T-helper 9 cell (primary cell): ENCODE measurements around the gene CRADD.
"Not testable (repeated sequence)": the region's sequence is repeated elsewhere in the genome, so short reads cannot be mapped to it uniquely, and the experiment has no call there.

ENCODE experiments used
- DNase-seq: peaks from one replicate; pipeline ENCODE4 v3.0.0-alpha.2; 2020

CRADD gene

DNA sequence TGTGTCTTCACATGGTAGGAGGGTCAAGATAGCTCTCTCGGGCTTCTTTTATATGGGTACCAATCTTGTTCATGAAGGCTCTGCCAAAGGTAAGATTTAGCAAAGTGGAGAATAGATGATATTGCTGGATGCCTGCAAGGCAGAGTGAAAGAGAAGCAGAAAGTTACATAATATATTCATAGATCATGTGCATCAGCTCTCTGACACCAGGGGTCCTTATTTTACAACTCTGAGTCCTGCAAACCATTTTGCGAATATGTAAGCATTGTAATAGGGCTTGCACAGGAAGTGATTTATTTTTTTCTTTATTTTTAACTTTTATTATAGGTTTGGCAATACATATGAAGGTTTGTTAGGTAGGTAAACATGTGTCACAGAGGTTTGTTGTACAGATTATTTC is 31.8 kb downstream of the CRADD start:
- DNase-seq = no peak

GRCh38 chr12:93709386-93709785 is 32.2 kb downstream of the CRADD start:
- no peak for DNase-seq

- no peak for DNase-seq
Measured at GRCh38 chr12:93710574-93710926, 33.4 kb downstream of the CRADD start.

DNA sequence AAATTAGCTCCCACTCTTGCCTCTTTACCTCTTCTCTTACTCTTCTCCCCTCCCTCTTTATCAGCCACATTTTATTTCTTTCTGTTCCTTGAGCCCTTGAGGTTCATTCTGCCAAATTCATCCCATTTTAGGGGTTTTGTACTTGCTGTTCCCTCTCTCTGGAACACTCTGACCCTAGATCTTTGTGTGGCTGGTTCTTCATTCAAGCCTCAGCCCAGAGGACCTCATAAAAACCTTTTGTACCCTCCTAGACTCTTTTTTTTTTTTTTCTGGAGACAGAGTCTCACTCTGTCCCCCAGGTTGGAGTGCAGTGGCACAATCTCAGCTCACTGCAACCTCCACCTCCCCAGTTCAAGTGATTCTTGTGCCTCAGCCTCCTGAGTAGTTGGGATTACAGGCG is 34.3 kb downstream of the CRADD start:
- DNase-seq = not testable (repeated sequence)

DNA sequence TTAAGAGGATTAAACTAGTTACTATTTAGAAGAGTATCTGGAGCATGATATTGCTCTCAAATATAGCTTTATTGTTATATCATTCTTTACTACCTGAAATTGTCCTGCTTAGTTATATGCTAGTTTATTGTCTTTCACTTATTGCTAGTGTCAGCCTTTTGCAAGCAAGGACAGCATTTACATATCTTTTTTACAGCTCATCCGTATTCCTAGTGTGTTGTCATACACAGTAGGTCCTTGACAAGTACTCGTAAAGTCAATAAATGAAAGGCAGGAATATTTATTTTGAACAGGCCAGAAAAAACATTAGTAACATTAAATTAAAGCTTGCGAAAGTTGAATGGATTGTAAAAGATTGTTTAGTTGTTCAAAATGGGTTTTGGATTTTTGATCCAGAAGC is 35.0 kb downstream of the CRADD start:
- no peak for DNase-seq

DNA sequence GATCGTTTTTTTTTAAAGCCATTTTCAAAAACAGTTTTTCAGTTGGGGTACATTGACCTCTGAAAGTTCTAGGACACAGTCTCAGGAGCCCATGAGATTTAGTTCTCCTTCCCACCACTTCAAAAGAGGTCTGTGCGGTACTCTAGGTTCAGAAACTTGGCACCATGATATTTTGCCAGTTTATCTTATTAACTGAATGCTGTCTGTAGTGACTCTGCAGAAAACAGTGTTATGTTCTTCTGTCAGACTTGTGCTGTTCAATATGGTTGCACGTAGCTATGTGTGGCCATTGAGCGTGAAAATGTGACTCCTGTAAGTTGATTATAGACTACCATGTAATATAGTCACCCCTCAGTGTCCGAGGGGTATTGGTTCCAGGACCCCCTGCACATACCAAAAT is 35.9 kb downstream of the CRADD start:
- no peak for DNase-seq

- no peak for DNase-seq
Measured at GRCh38 chr12:93713800-93714199, 36.6 kb downstream of the CRADD start.

DNA sequence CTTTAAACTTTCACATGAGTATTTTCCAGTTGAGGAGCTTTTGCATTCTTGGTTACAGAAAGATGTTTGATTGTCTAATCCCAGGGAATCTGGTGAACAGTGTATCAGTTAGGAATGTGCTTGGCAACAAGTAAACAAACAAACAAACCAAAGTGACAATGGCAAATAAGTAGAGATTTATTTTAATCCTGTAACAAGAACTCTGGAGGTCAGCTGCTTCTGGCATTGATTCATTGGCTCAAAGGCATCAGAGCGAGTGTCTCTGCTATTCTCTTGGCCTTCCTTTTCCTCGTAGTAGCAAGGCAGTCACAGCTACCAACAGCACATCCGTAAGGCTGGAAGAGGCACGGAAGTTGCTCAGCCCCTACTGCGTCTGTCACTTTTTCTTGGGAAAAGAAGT is 37.2 kb downstream of the CRADD start:
- DNase-seq = no peak

- no peak for DNase-seq
Measured at GRCh38 chr12:93719710-93720109, 42.5 kb downstream of the CRADD start.

DNA sequence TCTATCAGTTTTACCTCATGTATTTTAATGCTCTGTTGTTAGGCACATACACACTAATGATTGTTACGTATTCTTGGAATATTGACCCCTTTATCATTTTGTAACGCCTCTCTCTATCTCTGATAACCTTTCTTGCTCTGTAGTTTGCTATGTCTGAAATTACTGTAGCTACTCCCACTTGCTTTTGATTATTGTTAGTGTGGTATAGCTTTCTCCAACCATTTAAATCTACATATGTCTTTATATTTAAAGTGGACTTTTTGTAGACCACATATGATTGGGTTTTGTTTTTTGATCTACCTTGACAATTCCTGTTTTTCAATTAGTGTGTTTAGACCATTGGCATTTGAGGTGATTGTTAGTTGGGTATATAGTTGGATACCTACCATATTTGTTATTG is 43.4 kb downstream of the CRADD start:
- DNase-seq = no peak

GRCh38 chr12:93722179-93722578 is 45.0 kb downstream of the CRADD start:
- DNase-seq = no peak

DNA sequence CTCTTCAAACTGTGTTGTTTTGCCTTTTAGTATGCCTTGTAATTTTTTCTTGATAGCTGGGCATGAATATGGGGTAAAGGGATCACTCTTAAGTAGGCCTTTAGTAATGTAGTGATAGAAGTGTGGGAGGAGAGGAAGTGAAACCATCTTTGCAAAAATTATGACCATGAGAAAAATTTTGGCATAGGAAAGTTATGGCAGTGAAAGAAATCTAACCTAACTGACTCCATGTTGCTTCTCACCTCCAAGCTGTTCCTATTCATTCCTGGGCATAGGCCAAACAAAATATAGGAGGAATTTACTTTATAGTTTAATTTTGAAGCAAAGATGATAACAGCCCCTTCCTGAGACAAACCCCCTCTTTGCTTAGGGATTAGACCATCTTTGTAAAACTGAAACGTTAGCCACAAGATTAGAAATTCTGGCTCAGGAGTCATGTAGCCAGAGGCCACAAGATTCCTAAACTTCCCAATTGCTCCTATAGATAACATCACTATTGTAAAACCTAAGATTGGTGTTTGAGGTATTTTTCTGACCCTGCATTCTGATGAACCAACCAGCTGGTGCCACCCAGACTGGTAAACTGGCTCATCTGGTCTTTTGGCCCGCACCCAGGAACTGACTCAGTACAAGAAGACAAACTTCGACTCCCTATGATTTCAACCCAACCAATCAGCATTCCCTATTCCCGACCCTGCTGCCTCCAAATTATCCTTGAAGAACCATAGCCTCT is 45.8 kb downstream of the CRADD start:
- DNase-seq = no peak

DNA sequence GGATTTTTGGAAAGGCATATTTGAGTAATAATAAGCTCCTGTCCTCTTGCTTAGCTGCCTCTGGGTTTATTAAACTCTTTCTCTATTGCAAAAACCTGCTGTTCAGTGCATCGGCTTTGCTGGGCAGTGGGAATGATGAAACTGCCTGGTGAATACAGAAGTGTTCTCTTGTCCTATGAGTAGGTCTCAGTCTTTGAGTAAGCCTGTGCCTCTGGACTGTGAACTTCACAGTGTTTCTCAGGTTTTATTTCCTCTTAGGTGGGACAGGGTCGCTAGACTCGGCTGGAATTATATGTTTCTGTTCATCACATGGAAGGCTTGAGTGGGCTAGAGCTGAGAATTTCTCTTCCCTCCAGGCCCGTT is 46.4 kb downstream of the CRADD start:
- DNase-seq = no peak

DNA sequence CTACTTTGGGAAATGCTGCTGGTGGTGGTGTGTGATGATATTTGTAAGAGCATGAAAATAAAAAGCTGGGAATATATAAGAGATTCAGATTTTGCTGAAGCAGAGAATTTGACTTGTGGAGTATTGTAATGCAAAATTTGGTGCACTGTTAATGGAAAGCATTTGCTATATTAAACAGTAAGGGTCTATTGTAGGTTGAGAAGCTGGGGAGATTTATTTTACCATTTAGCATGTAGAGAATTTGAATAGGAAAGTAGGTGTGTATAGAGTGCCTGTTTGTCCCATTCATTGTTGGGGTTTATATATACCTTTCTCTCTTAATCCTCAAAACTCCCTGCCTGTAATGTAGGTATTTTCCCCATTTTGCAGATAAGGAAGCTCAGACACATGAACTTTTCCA is 48.4 kb downstream of the CRADD start:
- DNase-seq = no peak

DNA sequence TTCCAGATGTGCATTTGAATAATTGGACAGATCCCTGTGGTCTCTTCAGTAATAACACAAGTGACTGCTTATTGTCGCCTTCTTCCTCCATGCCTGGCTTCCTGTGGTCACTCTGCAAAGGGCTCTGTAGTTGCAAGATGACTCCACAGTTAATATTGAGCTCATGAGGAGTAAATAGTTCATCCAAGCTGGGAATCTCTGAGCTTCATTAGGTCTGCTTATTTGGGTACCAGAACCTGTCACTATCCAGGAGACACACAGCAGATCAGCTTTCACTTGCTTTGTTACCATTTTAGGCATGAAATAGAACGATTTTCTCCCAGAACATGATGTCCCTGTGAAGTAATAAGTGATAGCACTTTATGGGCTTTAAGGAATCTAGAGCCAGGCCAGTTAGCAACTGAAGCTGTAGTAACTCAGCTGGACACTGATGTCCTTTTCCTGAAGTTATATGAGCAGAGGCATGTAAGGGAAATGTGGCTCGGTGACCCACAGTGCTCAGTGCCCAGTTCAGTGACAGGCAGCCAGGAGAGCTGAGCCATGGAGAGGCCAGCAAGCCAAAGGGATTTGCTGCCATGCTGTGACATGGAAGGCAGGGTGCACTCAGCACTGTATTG is 50.1 kb downstream of the CRADD start:
- DNase-seq = no peak

- DNase-seq = no peak
Measured at GRCh38 chr12:93727911-93728310, 50.7 kb downstream of the CRADD start.

DNA sequence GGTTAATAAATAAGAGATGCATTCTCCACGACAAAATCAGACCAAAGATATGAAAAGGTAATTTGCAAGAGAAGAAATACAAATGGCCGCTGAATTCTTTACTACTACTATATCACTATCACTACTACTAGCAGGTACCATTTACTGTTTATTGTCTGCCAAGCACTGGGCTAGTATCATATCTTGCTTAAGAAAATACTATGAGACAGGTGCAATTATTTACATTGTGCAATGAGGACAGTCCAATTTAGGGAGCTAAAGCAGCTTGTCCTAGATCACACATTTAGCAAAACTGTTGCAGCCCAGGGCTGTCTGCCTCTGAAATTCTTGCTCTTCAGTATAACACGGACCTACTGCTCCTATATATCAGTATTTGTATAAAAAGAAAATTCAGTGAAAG is 52.8 kb downstream of the CRADD start:
- DNase-seq = no peak

- DNase-seq = no peak
Measured at GRCh38 chr12:93733358-93733757, 56.2 kb downstream of the CRADD start.

DNA sequence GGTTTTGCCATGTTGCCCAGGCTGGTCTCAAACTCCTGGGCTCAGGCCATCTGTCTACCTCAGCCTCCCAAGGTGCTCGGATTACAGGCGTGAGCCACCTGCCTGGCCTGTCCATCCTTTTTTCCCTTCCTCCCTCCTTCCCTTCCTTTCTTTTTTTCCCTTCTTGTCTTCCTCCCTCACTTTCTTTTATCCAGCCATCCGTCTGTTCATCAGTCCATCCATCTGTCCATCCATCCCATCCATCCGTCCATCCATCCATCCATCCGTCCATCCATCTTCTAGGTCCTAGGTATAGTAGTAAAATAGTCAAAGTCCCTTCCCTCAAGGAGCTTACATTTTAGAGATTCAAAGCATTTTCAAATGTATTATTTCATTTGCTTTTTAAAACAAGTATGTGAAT is 56.8 kb downstream of the CRADD start:
- DNase-seq = no peak

GRCh38 chr12:93734784-93735183 is 57.6 kb downstream of the CRADD start:
- DNase-seq = no peak

- DNase-seq = no peak
Measured at GRCh38 chr12:93736640-93737178, 59.5 kb downstream of the CRADD start.

GRCh38 chr12:93737457-93738198 is 60.5 kb downstream of the CRADD start:
- DNase-seq = no peak

DNA sequence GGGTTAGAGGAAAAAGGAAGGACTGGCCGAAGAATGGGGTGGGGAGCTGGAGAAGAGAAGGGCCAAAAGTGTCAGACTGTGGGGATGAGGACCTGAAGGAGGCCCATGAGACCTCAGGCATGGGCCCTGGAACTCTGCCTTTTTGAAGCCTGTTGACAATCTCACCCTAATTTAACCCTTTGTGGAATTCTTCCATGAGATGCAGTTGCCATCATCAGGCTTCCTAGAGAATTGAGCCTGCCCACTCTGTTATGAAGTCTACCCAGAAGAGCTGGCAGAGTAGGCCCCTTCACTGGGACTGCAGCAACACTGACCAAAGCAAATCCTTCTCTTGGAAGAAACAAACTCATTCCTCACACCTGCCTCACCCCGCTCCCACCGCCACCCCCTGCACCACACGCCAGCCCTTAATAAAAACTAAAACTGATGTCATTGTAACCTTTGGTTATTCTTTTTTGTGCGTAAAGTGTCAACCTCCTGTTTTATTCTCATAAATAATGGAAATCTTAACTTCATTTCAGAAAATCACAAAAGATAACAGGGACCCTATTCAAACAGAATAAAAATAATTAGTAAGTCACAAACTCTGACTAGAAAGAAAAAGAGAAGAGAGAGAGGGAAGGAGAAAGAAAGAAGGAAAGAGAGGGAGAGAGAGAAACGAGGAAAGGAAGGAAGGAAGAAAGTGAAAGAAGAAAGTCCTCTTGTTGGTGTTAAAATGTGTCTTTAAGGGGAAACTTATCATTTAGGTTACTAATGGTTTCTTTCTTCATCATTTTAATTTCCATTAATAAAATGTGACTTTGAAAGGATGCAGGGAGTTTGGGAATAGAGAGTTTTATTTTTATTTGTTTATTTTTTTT is 61.3 kb downstream of the CRADD start:
- no peak for DNase-seq
